ENCODE data around the gene SFMBT2. TPM values are rescaled to one million over a fixed set of nuclear protein-coding genes. Genes with fewer than 3 reads are reported as not detected.
"Not testable (repeated sequence)": the region's sequence is repeated elsewhere in the genome, so short reads cannot be mapped to it uniquely, and the experiment has no call there.

SFMBT2 gene
- polyA plus RNA-seq, 1 donor: 3.5 TPM

DNA sequence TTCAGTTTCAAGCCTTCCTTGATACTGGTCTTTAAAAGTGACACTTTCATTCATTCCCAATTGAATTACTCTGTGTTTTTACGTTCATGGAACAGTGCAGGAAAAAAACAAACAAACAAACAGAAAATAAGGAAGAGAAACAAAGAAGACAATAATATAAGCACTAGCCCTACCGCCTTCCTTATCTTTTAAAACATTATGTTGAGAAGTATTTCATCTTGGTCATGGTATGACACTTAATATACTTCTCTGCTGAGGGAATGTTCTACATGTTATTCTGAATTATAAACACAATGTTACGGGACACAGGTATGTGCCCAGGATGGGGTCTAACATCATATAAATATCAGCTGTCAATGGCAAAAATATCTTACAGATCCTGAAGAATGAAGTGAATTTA, 176.7 kb downstream of the SFMBT2 start:
- DNase-seq: no peak
- Histone ChIP-seq H3K9me3 (ENCODE audit: control insufficient read depth, low read depth, low read length) (no peaks in the 10 kb centered on the region), H3K36me3 (ENCODE audit: control insufficient read depth, insufficient read depth, low read length) (no peaks in the 10 kb centered on the region), H3K27me3 (ENCODE audit: control insufficient read depth, insufficient read depth, low read length) (no peaks in the 10 kb centered on the region), H3K27ac (ENCODE audit: low read length) (no peak overlapping the region), H3K4me1 (ENCODE audit: control insufficient read depth, insufficient read depth, low read length) (no peaks in the 10 kb centered on the region), H3K4me3 (ENCODE audit: low read length) (no peak overlapping the region)
- 79% methylated on average over 3 of the region's 3 CpGs for WGBS (ENCODE audit: insufficient coverage, low lambda C conversion rate)

- H3K9me3 ChIP-seq (ENCODE audit: control insufficient read depth, low read depth, low read length): no peaks in the 10 kb centered on the region
- no peak for DNase-seq
- WGBS (ENCODE audit: insufficient coverage, low lambda C conversion rate): 60% methylated on average over 1 of the region's 4 CpGs
- H3K4me1 ChIP-seq (ENCODE audit: control insufficient read depth, insufficient read depth, low read length): no peaks in the 10 kb centered on the region
- no peaks in the 10 kb centered on the region for H3K27me3 ChIP-seq (ENCODE audit: control insufficient read depth, insufficient read depth, low read length)
- no peak overlapping the region for H3K27ac ChIP-seq (ENCODE audit: low read length)
- H3K4me3 ChIP-seq (ENCODE audit: low read length): no peak overlapping the region
- no peaks in the 10 kb centered on the region for H3K36me3 ChIP-seq (ENCODE audit: control insufficient read depth, insufficient read depth, low read length)
Measured at GRCh38 chr10:7233259-7233991, 177.4 kb downstream of the SFMBT2 start.

DNA sequence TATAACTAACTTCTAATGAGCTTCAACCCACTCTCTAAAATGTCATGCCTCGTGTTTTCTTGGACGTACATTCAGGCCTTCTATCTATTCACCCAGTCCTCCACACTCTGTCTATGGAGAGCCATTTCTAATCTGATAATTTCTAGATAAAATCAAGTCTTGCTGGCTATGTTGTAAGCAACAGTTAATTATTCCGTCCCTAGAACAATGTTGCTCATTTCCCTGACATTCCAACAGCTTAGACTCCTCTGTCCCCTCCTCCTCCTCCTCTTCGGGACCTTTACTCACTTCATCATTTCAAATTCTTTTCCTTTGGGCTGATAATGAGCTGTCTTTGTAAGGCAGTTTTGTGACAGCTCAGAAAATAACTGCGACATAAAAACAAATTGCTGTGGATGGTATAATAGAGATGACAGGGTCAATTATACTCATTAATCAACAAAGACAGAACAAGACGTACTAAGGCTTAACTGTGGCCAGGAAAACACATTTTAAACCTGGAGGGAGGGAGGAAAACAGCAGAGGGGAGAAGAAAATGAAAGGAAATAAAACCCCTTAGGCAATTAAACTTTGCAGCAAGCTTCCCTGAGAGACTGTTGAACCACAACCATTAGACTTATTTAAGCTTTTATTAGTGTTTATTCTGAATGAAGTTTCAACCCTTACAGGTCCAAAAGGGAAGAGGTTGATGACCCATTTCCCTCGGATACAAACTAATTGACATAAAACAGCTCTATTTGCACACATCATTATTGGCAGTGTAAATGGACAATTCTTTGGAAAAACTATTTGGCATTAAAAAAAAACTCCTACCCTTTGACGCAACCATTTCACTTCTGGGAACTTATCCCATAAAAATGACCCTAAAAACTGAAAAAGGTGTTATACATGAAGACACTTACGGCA, 179.1 kb downstream of the SFMBT2 start:
- Histone ChIP-seq H3K4me3 (ENCODE audit: low read length) (no peak overlapping the region), H3K27me3 (ENCODE audit: control insufficient read depth, insufficient read depth, low read length) (no peaks in the 10 kb centered on the region), H3K27ac (ENCODE audit: low read length) (no peak overlapping the region), H3K36me3 (ENCODE audit: control insufficient read depth, insufficient read depth, low read length) (no peaks in the 10 kb centered on the region), H3K9me3 (ENCODE audit: control insufficient read depth, low read depth, low read length) (no peaks in the 10 kb centered on the region), H3K4me1 (ENCODE audit: control insufficient read depth, insufficient read depth, low read length) (no peaks in the 10 kb centered on the region)
- no peak for DNase-seq
- WGBS (ENCODE audit: insufficient coverage, low lambda C conversion rate): 59% methylated on average over 4 of the region's 9 CpGs

- Histone ChIP-seq H3K4me1 (ENCODE audit: control insufficient read depth, insufficient read depth, low read length) (no peaks in the 10 kb centered on the region), H3K36me3 (ENCODE audit: control insufficient read depth, insufficient read depth, low read length) (no peaks in the 10 kb centered on the region), H3K27me3 (ENCODE audit: control insufficient read depth, insufficient read depth, low read length) (no peaks in the 10 kb centered on the region), H3K9me3 (ENCODE audit: control insufficient read depth, low read depth, low read length) (no peaks in the 10 kb centered on the region), H3K27ac (ENCODE audit: low read length) (no peak overlapping the region), H3K4me3 (ENCODE audit: low read length) (no peak overlapping the region)
- no peak for DNase-seq
- WGBS (ENCODE audit: insufficient coverage, low lambda C conversion rate): no CpG with 5 or more reads among the region's 4 CpGs
Measured at GRCh38 chr10:7230951-7231350, 179.9 kb downstream of the SFMBT2 start.

DNA sequence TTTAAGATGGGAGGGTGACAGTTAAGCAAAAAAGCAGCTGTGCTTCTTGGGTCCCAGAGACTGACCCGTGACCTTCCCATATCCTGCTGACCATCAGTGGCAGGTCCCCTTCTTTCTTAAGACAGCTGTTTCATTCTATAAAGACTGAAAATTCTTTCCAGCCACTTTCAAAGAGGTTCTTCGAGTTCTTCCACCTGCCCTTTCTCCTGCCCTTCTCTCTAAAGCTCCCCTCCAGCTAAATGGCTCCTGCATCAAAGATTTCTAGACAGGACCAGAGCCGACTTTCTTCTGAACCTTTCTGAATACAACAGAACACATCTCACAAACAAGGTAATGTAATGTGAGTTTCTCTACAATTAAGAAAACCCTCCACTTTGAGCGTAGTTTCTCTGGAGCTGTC, 180.8 kb downstream of the SFMBT2 start:
- H3K9me3 ChIP-seq (ENCODE audit: control insufficient read depth, low read depth, low read length): no peaks in the 10 kb centered on the region
- no peak for DNase-seq
- no peak overlapping the region for H3K4me3 ChIP-seq (ENCODE audit: low read length)
- no peaks in the 10 kb centered on the region for H3K4me1 ChIP-seq (ENCODE audit: control insufficient read depth, insufficient read depth, low read length)
- no peaks in the 10 kb centered on the region for H3K27me3 ChIP-seq (ENCODE audit: control insufficient read depth, insufficient read depth, low read length)
- 100% methylated on average over 1 of the region's 4 CpGs for WGBS (ENCODE audit: insufficient coverage, low lambda C conversion rate)
- no peaks in the 10 kb centered on the region for H3K36me3 ChIP-seq (ENCODE audit: control insufficient read depth, insufficient read depth, low read length)
- no peak overlapping the region for H3K27ac ChIP-seq (ENCODE audit: low read length)

DNA sequence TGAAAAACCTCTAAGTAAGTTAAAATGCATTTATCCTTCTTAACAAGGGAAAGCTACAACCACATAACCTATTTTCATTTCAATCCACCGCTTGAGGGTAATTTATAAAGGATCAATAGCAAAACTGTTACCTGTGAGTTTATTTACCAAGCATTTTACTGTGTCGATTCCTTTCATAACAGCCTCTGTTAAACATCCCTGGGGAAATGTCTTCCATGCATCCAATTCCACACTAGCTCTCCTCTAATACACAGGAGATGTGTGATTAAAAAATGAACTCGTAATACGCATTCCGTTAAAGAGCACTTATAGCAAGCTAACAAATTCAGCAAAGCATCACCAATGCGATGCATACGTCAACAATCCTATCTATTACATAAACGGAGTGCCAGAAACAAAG, 185.7 kb downstream of the SFMBT2 start:
- WGBS (ENCODE audit: insufficient coverage, low lambda C conversion rate): 100% methylated on average over 1 of the region's 8 CpGs
- Histone ChIP-seq H3K27me3 (ENCODE audit: control insufficient read depth, insufficient read depth, low read length) (no peaks in the 10 kb centered on the region), H3K4me1 (ENCODE audit: control insufficient read depth, insufficient read depth, low read length) (no peaks in the 10 kb centered on the region), H3K36me3 (ENCODE audit: control insufficient read depth, insufficient read depth, low read length) (no peaks in the 10 kb centered on the region), H3K9me3 (ENCODE audit: control insufficient read depth, low read depth, low read length) (peaks cover 6% of the 10 kb centered on the region), H3K27ac (ENCODE audit: low read length) (no peak overlapping the region), H3K4me3 (ENCODE audit: low read length) (no peak overlapping the region)
- no peak for DNase-seq

DNA sequence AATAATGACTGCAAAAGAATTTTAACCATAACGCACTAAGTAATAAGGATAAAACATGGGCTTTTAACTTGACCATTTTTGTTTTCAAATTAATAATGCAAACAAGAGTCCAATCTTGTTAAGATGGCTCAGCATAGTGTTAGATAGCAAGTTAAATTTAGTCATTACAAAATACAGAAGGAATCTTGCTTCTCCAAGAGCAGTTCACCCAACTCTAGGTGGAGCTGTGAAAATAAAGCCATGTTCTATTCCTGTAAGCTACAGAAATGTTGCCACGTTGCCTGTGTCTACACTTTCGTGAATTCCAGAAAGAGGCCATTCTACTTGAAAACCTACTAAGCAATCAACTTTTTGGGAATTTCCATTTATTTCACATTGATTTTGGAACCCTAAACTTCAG, 191.9 kb downstream of the SFMBT2 start:
- H3K27me3 ChIP-seq (ENCODE audit: control insufficient read depth, insufficient read depth, low read length): no peaks in the 10 kb centered on the region
- WGBS (ENCODE audit: insufficient coverage, low lambda C conversion rate): no CpG with 5 or more reads among the region's 3 CpGs
- H3K4me1 ChIP-seq (ENCODE audit: control insufficient read depth, insufficient read depth, low read length): no peaks in the 10 kb centered on the region
- H3K9me3 ChIP-seq (ENCODE audit: control insufficient read depth, low read depth, low read length): peaks cover 6% of the 10 kb centered on the region
- no peak for DNase-seq
- no peak overlapping the region for H3K27ac ChIP-seq (ENCODE audit: low read length)
- H3K4me3 ChIP-seq (ENCODE audit: low read length): no peak overlapping the region
- no peaks in the 10 kb centered on the region for H3K36me3 ChIP-seq (ENCODE audit: control insufficient read depth, insufficient read depth, low read length)

- H3K4me3 ChIP-seq (ENCODE audit: low read length); H3K27me3 ChIP-seq (ENCODE audit: control insufficient read depth, insufficient read depth, low read length); DNase-seq; H3K4me1 ChIP-seq (ENCODE audit: control insufficient read depth, insufficient read depth, low read length); H3K27ac ChIP-seq (ENCODE audit: low read length); H3K9me3 ChIP-seq (ENCODE audit: control insufficient read depth, low read depth, low read length); H3K36me3 ChIP-seq (ENCODE audit: control insufficient read depth, insufficient read depth, low read length): not testable (repeated sequence)
- 100% methylated on average over 1 of the region's 3 CpGs for WGBS (ENCODE audit: insufficient coverage, low lambda C conversion rate)
Measured at GRCh38 chr10:7212696-7213095, 198.1 kb downstream of the SFMBT2 start.

DNA sequence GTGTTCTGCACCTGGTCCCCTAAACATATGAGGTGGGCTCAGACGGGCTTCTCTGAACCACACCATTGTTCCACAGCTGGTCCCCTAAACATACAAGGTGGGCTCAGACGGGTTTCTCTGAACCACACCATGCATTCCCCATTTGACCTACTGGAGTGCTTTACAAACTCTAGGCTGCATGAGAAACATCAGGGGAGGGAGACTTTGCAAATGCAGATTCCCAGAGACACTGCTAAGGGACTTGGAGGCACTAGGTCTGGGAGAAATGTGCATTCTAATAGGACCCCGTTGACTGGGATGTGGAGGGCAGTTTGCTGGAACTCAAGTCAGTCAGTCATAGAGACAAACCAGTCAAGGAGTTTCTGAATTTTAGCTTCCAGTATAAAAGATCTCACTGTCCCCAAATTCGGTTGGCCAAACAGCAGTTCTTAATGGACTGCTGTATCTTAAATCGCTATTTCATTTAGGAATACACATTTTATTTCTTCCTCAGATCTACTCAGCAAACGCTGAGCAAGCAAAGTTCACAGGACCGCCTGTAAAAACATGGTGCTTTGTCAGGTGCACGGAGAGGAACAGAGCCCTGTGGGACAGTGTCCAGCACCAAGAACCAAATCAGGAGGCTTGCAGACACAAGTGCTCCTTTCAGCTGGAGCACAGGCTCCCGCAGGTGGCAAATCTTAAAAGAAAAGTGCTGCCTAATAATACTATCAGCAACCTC, 198.8 kb downstream of the SFMBT2 start:
- WGBS (ENCODE audit: insufficient coverage, low lambda C conversion rate): 30% methylated on average over 2 of the region's 9 CpGs
- H3K9me3 ChIP-seq (ENCODE audit: control insufficient read depth, low read depth, low read length): no peaks in the 10 kb centered on the region
- no peaks in the 10 kb centered on the region for H3K27me3 ChIP-seq (ENCODE audit: control insufficient read depth, insufficient read depth, low read length)
- no peak for DNase-seq
- no peak overlapping the region for H3K4me3 ChIP-seq (ENCODE audit: low read length)
- H3K27ac ChIP-seq (ENCODE audit: low read length): no peak overlapping the region
- H3K4me1 ChIP-seq (ENCODE audit: control insufficient read depth, insufficient read depth, low read length): no peaks in the 10 kb centered on the region
- no peaks in the 10 kb centered on the region for H3K36me3 ChIP-seq (ENCODE audit: control insufficient read depth, insufficient read depth, low read length)

GRCh38 chr10:7210516-7210915, 200.3 kb downstream of the SFMBT2 start:
- Histone ChIP-seq H3K36me3 (ENCODE audit: control insufficient read depth, insufficient read depth, low read length) (no peaks in the 10 kb centered on the region), H3K27ac (ENCODE audit: low read length) (no peak overlapping the region), H3K9me3 (ENCODE audit: control insufficient read depth, low read depth, low read length) (no peaks in the 10 kb centered on the region), H3K4me1 (ENCODE audit: control insufficient read depth, insufficient read depth, low read length) (no peaks in the 10 kb centered on the region), H3K4me3 (ENCODE audit: low read length) (no peak overlapping the region), H3K27me3 (ENCODE audit: control insufficient read depth, insufficient read depth, low read length) (no peaks in the 10 kb centered on the region)
- 100% methylated on average over 2 of the region's 10 CpGs for WGBS (ENCODE audit: insufficient coverage, low lambda C conversion rate)
- DNase-seq: no peak
